ENCODE measurements around the gene LCORL. TPM values are rescaled to one million over a fixed set of nuclear protein-coding genes. Genes with fewer than 3 reads are reported as not detected.

LCORL gene
- total and polyA plus RNA-seq, 9 of the 15 experiments (the other 6 are each of a cell fraction or from before 2014, with no cell fraction given), result 3.1 to 24.5 (median 11.1) TPM

- no peak for TF ChIP-seq WHSC1 (IDR thresholded peaks at IDR 0.05; ENCODE audit: low read length)
- TF ChIP-seq SRF (CRISPR knock-in tag; IDR thresholded peaks at IDR 0.05), result no peak
- TF ChIP-seq KDM1A (IDR thresholded peaks at IDR 0.05), result no peak
- TF ChIP-seq MIER1 (IDR thresholded peaks at IDR 0.05; ENCODE audit: low read depth), result no peak
- no peak for TF ChIP-seq HNRNPH1 (optimal IDR thresholded peaks at IDR 0.05; ENCODE audit: low read depth, low read length)
- TF ChIP-seq NFE2L1 (tag; IDR thresholded peaks at IDR 0.05; ENCODE audit: borderline replicate concordance, low read depth), result no peak
- TF ChIP-seq, protein P1, sequence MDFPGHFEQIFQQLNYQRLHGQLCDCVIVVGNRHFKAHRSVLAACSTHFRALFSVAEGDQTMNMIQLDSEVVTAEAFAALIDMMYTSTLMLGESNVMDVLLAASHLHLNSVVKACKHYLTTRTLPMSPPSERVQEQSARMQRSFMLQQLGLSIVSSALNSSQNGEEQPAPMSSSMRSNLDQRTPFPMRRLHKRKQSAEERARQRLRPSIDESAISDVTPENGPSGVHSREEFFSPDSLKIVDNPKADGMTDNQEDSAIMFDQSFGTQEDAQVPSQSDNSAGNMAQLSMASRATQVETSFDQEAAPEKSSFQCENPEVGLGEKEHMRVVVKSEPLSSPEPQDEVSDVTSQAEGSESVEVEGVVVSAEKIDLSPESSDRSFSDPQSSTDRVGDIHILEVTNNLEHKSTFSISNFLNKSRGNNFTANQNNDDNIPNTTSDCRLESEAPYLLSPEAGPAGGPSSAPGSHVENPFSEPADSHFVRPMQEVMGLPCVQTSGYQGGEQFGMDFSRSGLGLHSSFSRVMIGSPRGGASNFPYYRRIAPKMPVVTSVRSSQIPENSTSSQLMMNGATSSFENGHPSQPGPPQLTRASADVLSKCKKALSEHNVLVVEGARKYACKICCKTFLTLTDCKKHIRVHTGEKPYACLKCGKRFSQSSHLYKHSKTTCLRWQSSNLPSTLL (IDR thresholded peaks at IDR 0.05), result no peak
- TF ChIP-seq, protein P2, sequence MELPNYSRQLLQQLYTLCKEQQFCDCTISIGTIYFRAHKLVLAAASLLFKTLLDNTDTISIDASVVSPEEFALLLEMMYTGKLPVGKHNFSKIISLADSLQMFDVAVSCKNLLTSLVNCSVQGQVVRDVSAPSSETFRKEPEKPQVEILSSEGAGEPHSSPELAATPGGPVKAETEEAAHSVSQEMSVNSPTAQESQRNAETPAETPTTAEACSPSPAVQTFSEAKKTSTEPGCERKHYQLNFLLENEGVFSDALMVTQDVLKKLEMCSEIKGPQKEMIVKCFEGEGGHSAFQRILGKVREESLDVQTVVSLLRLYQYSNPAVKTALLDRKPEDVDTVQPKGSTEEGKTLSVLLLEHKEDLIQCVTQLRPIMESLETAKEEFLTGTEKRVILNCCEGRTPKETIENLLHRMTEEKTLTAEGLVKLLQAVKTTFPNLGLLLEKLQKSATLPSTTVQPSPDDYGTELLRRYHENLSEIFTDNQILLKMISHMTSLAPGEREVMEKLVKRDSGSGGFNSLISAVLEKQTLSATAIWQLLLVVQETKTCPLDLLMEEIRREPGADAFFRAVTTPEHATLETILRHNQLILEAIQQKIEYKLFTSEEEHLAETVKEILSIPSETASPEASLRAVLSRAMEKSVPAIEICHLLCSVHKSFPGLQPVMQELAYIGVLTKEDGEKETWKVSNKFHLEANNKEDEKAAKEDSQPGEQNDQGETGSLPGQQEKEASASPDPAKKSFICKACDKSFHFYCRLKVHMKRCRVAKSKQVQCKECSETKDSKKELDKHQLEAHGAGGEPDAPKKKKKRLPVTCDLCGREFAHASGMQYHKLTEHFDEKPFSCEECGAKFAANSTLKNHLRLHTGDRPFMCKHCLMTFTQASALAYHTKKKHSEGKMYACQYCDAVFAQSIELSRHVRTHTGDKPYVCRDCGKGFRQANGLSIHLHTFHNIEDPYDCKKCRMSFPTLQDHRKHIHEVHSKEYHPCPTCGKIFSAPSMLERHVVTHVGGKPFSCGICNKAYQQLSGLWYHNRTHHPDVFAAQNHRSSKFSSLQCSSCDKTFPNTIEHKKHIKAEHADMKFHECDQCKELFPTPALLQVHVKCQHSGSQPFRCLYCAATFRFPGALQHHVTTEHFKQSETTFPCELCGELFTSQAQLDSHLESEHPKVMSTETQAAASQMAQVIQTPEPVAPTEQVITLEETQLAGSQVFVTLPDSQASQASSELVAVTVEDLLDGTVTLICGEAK (IDR thresholded peaks at IDR 0.05), result no peak
- TF ChIP-seq, protein P2 (CRISPR knock-in tag; IDR thresholded peaks at IDR 0.05), result no peak
- TF ChIP-seq SMAD4 (CRISPR knock-in tag; conservative IDR thresholded peaks at IDR 0.05), result no peak
- TF ChIP-seq FOXK1 (CRISPR knock-in tag; IDR thresholded peaks at IDR 0.05; ENCODE audit: borderline replicate concordance), result no peak
- no peak overlapping the region for H3K9ac ChIP-seq (ENCODE audit: insufficient read depth in 1 of 2, low read depth in 2 of 2, low read length in 2 of 2)
- no peaks in the 10 kb centered on the region for H3K9me1 ChIP-seq (ENCODE audit: control insufficient read depth, insufficient read depth, low read length)
- DNase-seq (ENCODE audit: extremely low read depth in 1 of 4, low spot score in 3 of 4), result peak in 2 of 4 experiments; percentile 17 to 40
- no peaks in the 10 kb centered on the region for H3K36me3 ChIP-seq (ENCODE audit: control insufficient read depth, insufficient read depth, low read length)
- POLR2A ChIA-PET, result interaction anchor here (0.8 kb wide), 1 partner anchor 10 kb away, joined by 5 read pairs; the partner anchor contains the start of gene LCORL
- intact Hi-C loops (cut with micrococcal nuclease), result no loop called here
- 41% methylated on average over 3 of the region's 3 CpGs for WGBS (ENCODE audit: insufficient coverage, low coverage, missing lambda C conversion rate)
- no peak overlapping the region for H3K4me3 ChIP-seq
- H3K27me3 ChIP-seq (ENCODE audit: control insufficient read depth in 2 of 2, insufficient read depth in 2 of 2, low read length in 2 of 2), result no peaks in the 10 kb centered on the region
- H2AFZ ChIP-seq (ENCODE audit: low read depth, low read length), result no peak overlapping the region
- BruUV-seq (replicated peaks), result no TSS peak
- H3K9me3 ChIP-seq (replicated peaks; ENCODE audit: control insufficient read depth, insufficient read depth, low read depth, low read length), result no peaks in the 10 kb centered on the region
- CTCF ChIA-PET (ENCODE audit: low intra/inter-chr PET ratio), result no interaction called here
- in situ Hi-C loops (cut with MboI), result no loop called here
- peaks cover 95% of the 10 kb centered on the region for H3K79me2 ChIP-seq (ENCODE audit: control insufficient read depth, insufficient read depth, low read length)
- H3K27ac ChIP-seq (ENCODE audit: extremely low read depth, low read depth, low read length), result no peak overlapping the region
- no peak overlapping the region for H3K4me2 ChIP-seq (ENCODE audit: insufficient read depth, low read length)
- peaks cover 3% of the 10 kb centered on the region; the same call in 1 of the 2 replicates for H4K20me1 ChIP-seq (replicated peaks; ENCODE audit: control insufficient read depth, insufficient read depth, low read length)
- ATAC-seq, result peak; percentile 81
- peaks cover 0 to 10% of the 10 kb centered on the region in 2 experiments; a peak in 2 of 5 replicates for H3K4me1 ChIP-seq (replicated peaks in 1 of 2; ENCODE audit: control insufficient read depth in 2 of 2, insufficient read depth in 2 of 2, low read length in 2 of 2)
- no peak for FAIRE-seq
These were observed 9.3 kb downstream of the LCORL start for GRCh38 chr4:18012134-18012806.

All from K562 (cell line).